Liver (tissue), 9 donors: ENCODE results near the gene SAE1. TPM values are rescaled to one million over a fixed set of nuclear protein-coding genes. Genes with fewer than 3 reads are reported as not detected.

Experiments
- DNase-seq: peaks from one replicate; pipeline ENCODE4 v3.0.0-alpha.2; 2017; ENCODE audit warnings: low spot score
- H3K27ac ChIP-seq, 2 donors: one replicate each; pipeline ENCODE4 v1.7.0; 2013; ENCODE audit warnings: inconsistent platforms in 2 of 2, low read length in 2 of 2, control low read depth in 1 of 2, low read depth in 1 of 2, mild to moderate bottlenecking in 1 of 2
- H3K27me3 ChIP-seq, 4 donors: one replicate each; pipeline versions ENCODE4 v1.6.1 to v1.7.0; 2013; ENCODE audit warnings: low read length in 3 of 4, inconsistent platforms in 1 of 4, mild to moderate bottlenecking in 1 of 4, moderate library complexity in 1 of 4; ENCODE audit not compliant: control insufficient read depth in 4 of 4, insufficient read depth in 4 of 4
- H3K36me3 ChIP-seq, 4 donors: one replicate each; pipeline versions ENCODE4 v1.6.1 to v1.7.0; 2013; ENCODE audit warnings: low read length in 3 of 4, mild to moderate bottlenecking in 3 of 4, low read depth in 1 of 4, moderate library complexity in 1 of 4; ENCODE audit not compliant: control insufficient read depth in 4 of 4, insufficient read depth in 3 of 4
- H3K4me1 ChIP-seq, 4 donors: one replicate each; pipeline versions ENCODE4 v1.6.1 to v1.7.0; 2013; ENCODE audit warnings: low read length in 3 of 4, mild to moderate bottlenecking in 3 of 4, moderate library complexity in 1 of 4; ENCODE audit not compliant: control insufficient read depth in 4 of 4, insufficient read depth in 4 of 4
- H3K4me3 ChIP-seq, 3 donors: one replicate each; pipeline versions ENCODE4 v1.6.1 to v1.7.0; 2013; ENCODE audit warnings: low read length in 3 of 3, control low read depth in 1 of 3, low read depth in 1 of 3, mild to moderate bottlenecking in 1 of 3
- H3K9ac ChIP-seq, 2 donors: one replicate each; pipeline ENCODE4 v1.7.0; 2013; ENCODE audit warnings: low read length in 2 of 2, mild to moderate bottlenecking in 2 of 2, moderate library complexity in 2 of 2, control low read depth in 1 of 2, low read depth in 1 of 2
- H3K9me3 ChIP-seq, 4 donors: one replicate each; pipeline versions ENCODE4 v1.6.1 to v1.7.0; 2013; ENCODE audit warnings: low read length in 3 of 4; ENCODE audit not compliant: control insufficient read depth in 4 of 4
- ATF3 ChIP-seq: IDR thresholded peaks from 2 replicates; pipeline ENCODE4 v1.6.1; 2016; ENCODE audit warnings: antibody characterized with exemption
- EGR1 ChIP-seq, 2 donors: IDR thresholded peaks; 2 replicates each; pipeline ENCODE4 v1.6.1; 2016 to 2018; ENCODE audit warnings: antibody characterized with exemption in 2 of 2, low read depth in 2 of 2
- FOXA1 ChIP-seq: IDR thresholded peaks from 2 replicates; pipeline ENCODE4 v1.6.1; 2016; ENCODE audit warnings: antibody characterized with exemption
- FOXA2 ChIP-seq: IDR thresholded peaks from 2 replicates; pipeline ENCODE4 v1.6.1; 2016; ENCODE audit warnings: antibody characterized with exemption
- GABPA ChIP-seq, 2 donors: IDR thresholded peaks in 1 of 2; conservative IDR thresholded peaks in 1 of 2; 2 replicates each; pipeline ENCODE4 v1.6.1; 2016; ENCODE audit warnings: antibody characterized with exemption in 2 of 2, mild to moderate bottlenecking in 1 of 2, moderate library complexity in 1 of 2
- HNF4A ChIP-seq, 2 donors: conservative IDR thresholded peaks; 2 replicates each; pipeline ENCODE4 v1.6.1; 2016; ENCODE audit warnings: antibody characterized with exemption in 2 of 2, mild to moderate bottlenecking in 2 of 2
- HNF4G ChIP-seq: IDR thresholded peaks from 2 replicates; pipeline ENCODE4 v1.6.1; 2016; ENCODE audit warnings: antibody characterized with exemption
- MAX ChIP-seq: IDR thresholded peaks from 2 replicates; pipeline ENCODE4 v1.6.1; 2016; ENCODE audit warnings: antibody characterized with exemption
- NR2F2 ChIP-seq: IDR thresholded peaks from 2 replicates; pipeline ENCODE4 v1.6.1; 2016; ENCODE audit warnings: antibody characterized with exemption
- RAD21 ChIP-seq, 2 donors: IDR thresholded peaks; 2 replicates each; pipeline ENCODE4 v1.6.1; 2016; ENCODE audit warnings: antibody characterized with exemption in 2 of 2, mild to moderate bottlenecking in 2 of 2
- REST ChIP-seq: IDR thresholded peaks from 2 replicates; pipeline ENCODE4 v1.6.1; 2016; ENCODE audit warnings: antibody characterized with exemption, mild to moderate bottlenecking
- SP1 ChIP-seq: IDR thresholded peaks from 2 replicates; pipeline ENCODE4 v1.6.1; 2018; ENCODE audit warnings: antibody characterized with exemption, mild to moderate bottlenecking
- TAF1 ChIP-seq: conservative IDR thresholded peaks from 2 replicates; pipeline ENCODE4 v1.6.1; 2016; ENCODE audit warnings: antibody characterized with exemption, mild to moderate bottlenecking
- YY1 ChIP-seq: IDR thresholded peaks from 2 replicates; pipeline ENCODE4 v1.6.1; 2016; ENCODE audit warnings: antibody characterized with exemption, mild to moderate bottlenecking
- ZBTB33 ChIP-seq: IDR thresholded peaks from 2 replicates; pipeline ENCODE4 v1.6.1; 2016; ENCODE audit warnings: antibody characterized with exemption
- WGBS: extraction: QIAGEN DNeasy Blood & Tissue Kit; methylation state at CpG from one replicate; pipeline ENCODE4 v1.1.7; 2013; 5-methylcytosine and 5-hydroxymethylcytosine counted together
- polyA plus RNA-seq, 2 donors: library from polyadenylated mRNA; stranded (reverse) in 1 of 2; unstranded in 1 of 2; fragments of 200-250 nt in 1 of 2; fragments of >200 nt in 1 of 2; fragmentation: Nextera tagmentation in 1 of 2; extraction: Ambion mirVana in 1 of 2; gene quantifications; one replicate each; pipeline versions ENCODE4 v1.2.1 to v1.2.3, GENCODE V29; 2013 to 2015
- total RNA-seq, 2 donors: library from RNA; depleted of rRNA; stranded (reverse); fragments of >200 nt; gene quantifications; one replicate each; pipeline ENCODE4 v1.2.3, GENCODE V29; 2014
- donor health status: healthy.
- donor health status: healthy.
- donor health status: healthy.
- donor health status: healthy.
- donor health status: healthy.

SAE1 gene
- total and polyA plus RNA-seq, 4 donors, result 19.0 to 31.8 (median 27.0) TPM

GRCh38 chr19:47122359-47123335, 8.0 kb upstream of the SAE1 start:
- no peaks in the 10 kb centered on the region for H3K9me3 ChIP-seq
- H3K9ac ChIP-seq, result no peak overlapping the region
- 85% methylated on average over 14 of the region's 14 CpGs for WGBS
- no peak for DNase-seq
- H3K27ac ChIP-seq, result no peak overlapping the region
- H3K4me3 ChIP-seq, result no peak overlapping the region
- H3K36me3 ChIP-seq, result no peaks in the 10 kb centered on the region
- no peaks in the 10 kb centered on the region for H3K27me3 ChIP-seq
- H3K4me1 ChIP-seq, result peaks cover 0 to 4% (median under 1%) of the 10 kb centered on the region in 4 donors
- TF ChIP-seq NR2F2 (no peak), FOXA1 (no peak), FOXA2 (no peak), REST (no peak), GABPA (IDR thresholded peaks at IDR 0.05 in 1 of 2, conservative IDR thresholded peaks at IDR 0.05 in 1 of 2) (no peak), HNF4A (conservative IDR thresholded peaks at IDR 0.05) (no peak), SP1 (no peak)

GRCh38 chr19:47123406-47123805, 7.2 kb upstream of the SAE1 start:
- Histone ChIP-seq H3K27me3 (no peaks in the 10 kb centered on the region), H3K4me1 (peaks cover 0 to 4% (median under 1%) of the 10 kb centered on the region in 4 donors), H3K9ac (no peak overlapping the region), H3K36me3 (no peaks in the 10 kb centered on the region), H3K27ac (no peak overlapping the region), H3K9me3 (no peaks in the 10 kb centered on the region), H3K4me3 (no peak overlapping the region)
- TF ChIP-seq GABPA (IDR thresholded peaks at IDR 0.05 in 1 of 2, conservative IDR thresholded peaks at IDR 0.05 in 1 of 2), result no peak
- no peak for TF ChIP-seq TAF1
- TF ChIP-seq YY1, result no peak
- TF ChIP-seq FOXA2, result no peak
- no peak for TF ChIP-seq RAD21 (IDR thresholded peaks at IDR 0.05)
- TF ChIP-seq MAX, result no peak
- TF ChIP-seq ATF3, result no peak
- no peak for TF ChIP-seq ZBTB33
- no peak for TF ChIP-seq HNF4G
- no peak for TF ChIP-seq EGR1 (IDR thresholded peaks at IDR 0.05; ENCODE audit: low read depth in 2 of 2)
- 91% methylated on average over 7 of the region's 7 CpGs for WGBS
- DNase-seq, result no peak
